Stimulated activated CD4-positive, alpha-beta T cell treated with anti-CD3 and anti-CD28 coated beads, Interleukin-2, amount 100 ng/mL, for 48 hours (primary cell): Measurements from ENCODE around the gene DCN.

Source experiments
- DNase-seq, 2 donors: peaks; one replicate each; pipeline ENCODE4 v3.0.0-alpha.2; 2020

The DCN gene

DNA sequence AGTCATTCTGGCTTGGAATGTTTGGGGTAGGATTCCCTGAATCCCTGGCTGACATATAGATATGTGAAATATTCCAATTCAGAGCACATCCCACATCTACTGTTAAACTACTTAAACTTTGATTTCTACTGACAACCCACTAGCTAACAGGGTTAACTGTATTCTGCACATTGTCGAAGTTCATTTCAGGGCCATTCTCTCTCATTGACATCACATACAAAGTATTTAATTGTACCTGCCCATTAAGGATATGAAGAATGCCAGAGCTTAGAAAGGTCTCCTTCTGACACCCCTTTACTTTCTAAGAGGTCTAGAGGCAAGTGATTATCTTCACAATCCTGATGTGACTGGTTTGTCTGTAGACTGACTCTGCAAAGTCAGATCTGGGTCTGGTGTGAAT, 2.8 kb upstream of the DCN start:
- DNase-seq, result no peak

DNA sequence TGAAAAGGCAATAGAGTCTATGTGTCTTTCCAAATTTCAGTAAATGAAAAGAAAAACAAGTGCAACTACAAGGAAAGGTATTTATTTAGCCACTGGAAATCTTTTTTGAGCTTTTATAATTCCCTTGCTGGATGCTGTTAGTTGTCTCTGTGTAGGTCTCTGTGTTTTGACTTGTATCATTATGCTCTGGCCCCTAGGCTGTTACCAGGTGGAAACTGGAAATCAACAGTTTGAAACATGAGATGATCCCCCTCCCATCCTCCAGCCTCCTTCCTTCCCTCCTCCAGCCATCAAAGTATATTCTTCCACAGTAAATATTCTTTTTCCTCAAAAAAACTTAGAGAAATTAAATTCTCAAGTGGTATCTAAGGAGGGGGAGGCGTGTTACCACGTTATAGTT, 934 bp upstream of the DCN start:
- no peak for DNase-seq

DNA sequence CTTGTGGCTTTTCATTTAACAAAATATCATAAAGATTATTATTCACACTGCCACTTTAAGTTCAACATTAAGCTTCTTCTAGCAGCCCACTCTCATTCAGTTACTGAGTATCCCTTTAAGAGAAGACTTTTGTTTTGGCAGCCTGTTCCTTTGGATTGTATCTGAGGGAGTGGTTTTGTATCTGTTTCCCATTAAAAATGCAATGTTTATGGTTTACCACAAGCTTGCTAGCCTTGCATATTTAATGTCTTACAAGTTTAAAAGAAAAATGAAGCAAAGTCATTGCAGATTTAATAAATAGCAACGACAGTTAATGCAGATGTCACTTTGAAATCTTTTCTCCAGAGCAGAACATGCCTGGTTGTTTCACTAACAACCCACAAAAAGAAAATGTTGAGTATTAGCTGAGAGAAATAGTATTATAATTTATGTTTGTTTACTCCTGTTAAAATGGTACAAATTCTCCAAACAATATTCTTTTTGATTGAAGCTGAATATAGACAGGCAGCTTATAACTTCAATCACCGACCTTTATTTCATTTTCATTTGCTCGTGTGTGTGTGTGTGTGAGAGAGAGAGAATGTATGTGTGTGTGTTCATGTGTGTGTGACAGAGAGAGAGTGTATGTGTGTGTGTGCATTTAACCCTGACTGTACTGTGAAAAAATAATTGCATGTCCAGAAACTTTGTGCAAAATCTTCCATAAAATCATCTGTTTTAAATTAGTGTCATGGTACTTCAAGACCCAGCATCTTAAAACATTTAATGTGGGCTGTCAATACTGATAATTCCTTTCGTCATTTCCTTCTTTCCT, 1.8 kb downstream of the DCN start:
- no peak for DNase-seq

DNA sequence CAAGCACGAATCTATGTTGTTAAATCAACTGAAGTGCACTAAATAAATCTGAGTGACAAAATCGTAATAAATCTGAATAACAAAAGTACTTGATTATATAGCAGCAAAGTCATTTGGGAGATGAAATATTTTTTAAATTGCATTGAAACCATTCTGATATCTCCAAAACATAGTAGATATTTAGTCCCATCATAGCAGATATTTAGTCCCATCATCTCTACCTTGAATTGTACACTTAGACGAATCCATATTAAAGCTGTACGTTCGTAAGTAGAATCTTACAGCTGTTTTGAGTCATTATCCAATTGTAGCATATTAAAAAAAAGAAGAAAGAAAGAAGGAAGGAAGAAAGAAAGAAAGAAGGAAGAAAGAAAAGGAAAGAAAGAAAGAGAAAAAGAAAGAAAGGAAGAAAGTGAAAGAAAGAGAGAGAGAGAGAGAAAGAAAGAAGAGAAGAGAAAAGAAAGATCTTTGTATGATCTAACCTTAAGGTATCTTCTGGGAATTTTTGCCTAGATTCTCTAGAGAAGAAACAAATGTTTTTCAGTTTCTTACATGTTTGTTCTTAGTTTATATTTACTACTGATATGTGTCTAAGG, 2.6 kb downstream of the DCN start:
- no peak for DNase-seq

DNA sequence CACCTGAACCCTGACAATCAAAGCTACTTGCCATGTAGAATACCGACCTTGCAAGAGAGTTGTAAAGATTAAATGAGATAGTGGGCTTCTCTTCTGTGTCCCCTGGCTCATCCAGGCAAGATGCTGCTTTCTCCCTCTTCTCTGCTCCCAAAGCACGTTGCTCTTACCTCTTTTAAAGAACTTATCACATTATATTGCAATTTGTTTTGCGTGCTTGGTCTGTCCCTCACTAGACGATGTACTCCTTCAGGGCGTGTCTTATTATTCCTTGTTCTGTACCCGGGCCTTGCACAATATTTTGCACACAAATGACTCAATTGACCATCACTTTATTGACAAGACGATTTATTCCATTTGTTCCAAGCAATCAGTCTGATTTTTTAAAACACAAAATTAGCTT, 3.3 kb downstream of the DCN start:
- no peak for DNase-seq

DNA sequence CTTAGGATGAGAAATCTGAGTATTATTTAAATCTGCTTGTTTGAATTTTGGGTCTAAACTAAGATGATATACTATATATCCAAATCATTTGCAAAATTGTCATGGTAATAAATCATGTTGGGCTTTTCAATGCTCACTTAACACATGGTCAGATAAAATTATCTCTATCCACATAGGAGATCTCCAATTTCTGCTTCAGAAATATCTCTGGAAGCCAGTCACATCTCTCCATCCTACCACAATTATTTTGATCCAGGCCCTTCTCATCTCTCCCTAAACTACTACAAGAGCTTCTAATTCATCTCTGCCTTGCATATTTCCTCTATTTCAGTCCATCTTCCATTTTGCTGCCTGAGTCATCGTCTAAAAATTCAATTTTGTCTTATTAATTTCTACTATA, 3.8 kb downstream of the DCN start:
- no peak for DNase-seq

DNA sequence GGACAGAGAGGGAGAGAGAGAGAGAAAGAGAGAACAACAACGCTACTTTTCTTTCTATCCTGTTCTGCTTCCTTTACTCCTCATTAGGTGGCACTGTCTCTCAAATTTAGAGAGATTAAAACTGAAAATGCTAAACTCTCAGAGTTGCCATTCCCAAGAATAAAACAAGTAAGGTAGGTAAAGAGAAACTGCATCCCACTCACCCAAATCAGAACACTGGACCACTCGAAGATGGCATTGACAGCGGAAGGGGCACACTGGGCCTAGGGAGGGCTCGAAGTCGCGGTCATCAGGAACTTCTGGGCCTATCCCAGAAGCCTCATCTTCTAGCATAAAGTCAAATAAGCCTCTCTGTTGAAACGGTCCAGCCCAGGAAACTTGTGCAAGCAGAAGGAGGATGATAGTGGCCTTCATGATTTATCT, 4.5 kb downstream of the DCN start:
- DNase-seq, result no peak

DNA sequence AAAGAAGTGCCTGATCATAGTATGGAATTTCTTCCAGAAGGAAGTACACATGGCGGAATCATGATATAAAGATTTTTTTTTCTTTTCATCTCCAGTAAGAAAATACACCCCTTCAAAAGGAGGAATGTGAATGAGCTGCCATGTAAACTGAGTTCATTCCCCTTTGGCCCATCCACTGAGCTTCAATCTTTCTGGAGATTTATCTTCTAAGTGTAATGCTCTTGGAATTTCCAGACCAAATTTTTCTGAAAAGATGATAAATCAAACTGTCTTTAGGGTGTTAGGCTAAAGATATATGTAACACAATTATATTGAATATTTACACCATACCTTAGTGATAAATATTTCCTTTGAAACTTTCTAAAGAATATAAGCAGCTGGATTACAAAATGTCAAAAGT, 5.2 kb downstream of the DCN start:
- no peak for DNase-seq

DNA sequence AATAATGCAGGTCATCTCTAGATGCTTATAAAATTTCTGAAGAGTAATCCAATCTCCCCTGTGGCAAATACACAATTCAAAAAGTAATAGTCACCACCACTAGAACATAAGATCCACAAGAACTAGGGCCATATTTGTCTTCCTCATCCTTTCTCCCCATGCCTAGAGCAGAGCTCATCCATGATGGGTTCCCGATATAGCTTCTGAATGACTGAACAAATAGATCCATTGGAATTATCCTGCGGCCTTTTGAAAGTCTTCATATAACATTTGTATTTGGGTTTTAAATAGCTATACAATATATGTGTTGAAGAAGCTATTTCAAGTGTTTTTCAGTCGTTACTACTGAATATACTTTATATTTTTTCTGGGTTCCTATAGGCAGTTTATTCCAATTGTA, 5.7 kb downstream of the DCN start:
- DNase-seq, result no peak

DNA sequence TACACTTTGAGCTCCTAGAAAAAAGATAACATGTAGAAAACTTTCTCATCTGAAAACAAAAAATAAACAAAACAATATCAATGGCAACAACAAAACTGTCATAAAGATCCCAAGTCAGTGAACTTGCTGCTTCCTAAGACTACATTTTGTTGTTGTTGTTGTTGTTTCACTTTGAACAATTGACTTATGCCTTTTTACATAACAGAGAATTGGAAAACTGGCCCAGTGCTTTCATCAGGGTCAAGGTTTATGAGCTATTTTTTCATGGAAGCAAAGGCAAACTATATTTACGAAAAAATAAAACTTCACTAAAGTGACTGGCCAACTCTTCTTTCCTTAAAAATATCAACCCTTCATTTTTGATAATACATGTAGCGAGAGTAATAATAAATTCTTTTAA, 6.3 kb downstream of the DCN start:
- DNase-seq, result no peak

DNA sequence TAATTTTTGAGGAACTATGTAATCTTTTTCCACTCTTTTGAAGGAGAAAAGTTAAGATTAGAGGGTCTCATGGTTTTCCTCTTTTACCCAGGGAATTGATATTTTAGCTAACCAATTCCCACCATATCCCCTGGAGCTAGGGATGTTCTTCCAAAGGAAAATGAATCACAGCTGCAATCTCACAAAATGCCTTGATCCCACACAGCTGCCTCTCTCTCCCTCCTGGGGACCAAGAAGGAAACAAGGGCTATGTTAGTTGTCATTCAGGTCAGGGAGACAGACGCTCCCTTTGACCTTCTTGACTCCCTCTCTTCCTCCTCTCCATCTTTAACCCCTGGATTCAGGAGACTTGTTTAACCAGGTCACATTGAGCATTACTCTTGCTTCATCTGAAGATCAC, 9.5 kb downstream of the DCN start:
- DNase-seq, result no peak

DNA sequence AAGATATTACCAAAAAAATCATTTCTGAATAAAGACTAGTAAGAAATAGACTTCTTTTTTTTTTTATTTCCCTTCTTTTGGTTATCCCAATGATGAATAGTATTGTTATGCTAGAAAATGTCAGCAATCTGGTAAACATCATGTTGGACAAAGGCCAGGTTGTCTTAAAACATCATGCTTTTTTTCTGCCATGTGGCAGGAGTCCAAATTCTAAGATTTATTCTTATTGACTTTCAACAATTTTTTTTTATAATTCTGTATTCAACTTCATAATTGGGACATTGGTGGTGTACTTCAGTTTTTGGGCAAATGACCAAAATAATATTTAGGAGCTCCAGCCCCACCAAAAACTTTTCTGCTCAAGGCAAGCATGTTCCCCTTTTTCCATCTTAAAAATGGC, 10.5 kb downstream of the DCN start:
- no peak for DNase-seq

DNA sequence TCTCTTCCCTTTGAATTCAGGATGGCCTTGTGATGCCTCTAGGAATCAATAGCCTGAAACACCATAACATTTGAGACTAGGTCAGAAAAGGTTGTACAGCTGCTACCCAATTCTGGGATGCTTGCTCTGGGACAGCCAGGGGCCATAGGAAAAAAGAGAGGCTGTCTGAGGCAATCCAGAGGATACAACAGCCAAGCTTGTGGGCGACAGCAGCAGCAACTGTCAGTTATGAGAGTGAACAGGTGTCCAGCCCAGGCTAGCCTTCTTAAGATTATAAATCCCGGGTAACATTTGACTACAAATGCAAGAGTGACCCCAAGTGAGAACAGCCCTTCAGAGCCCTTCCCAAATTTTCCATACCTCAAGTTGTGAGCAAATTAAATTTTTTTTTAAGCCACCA, 11.1 kb downstream of the DCN start:
- DNase-seq, result no peak

DNA sequence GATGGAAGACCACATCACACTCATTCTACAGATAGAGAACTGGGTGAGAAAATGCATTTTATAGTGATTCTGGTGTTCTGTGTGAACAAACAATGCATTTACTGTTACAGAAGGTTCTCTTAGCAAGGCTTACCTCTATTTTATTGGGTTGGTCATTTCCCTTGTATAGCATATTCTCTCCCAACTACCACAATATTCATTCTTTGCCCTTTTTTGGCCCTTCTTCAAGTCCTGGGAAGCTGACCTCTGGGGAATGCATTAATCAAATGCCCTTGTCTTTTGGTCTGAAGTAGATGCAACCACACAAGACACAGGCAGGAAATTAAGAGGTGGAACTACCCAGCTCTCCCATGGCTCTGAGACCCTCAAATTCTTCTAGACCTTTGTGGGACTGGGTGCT, 19.5 kb downstream of the DCN start:
- no peak for DNase-seq

DNA sequence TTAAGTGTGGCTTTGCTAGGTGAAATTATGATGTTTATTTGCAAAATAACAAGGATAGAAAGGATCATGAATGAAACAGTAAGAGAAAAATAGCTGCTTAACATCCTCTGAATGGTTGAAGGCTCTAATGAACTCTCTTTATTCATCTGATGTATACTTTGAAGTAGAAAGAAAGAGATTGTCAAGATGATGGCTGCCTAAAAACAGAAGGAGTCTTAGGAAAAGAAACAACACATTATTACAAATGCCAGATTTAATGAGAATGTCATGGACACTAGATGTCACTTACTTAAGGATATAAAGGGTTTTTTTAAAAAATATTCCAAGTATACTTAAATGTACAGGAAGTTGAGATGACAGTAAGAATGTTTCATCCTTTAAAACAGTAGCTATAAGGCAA, 21.6 kb downstream of the DCN start:
- DNase-seq, result no peak

DNA sequence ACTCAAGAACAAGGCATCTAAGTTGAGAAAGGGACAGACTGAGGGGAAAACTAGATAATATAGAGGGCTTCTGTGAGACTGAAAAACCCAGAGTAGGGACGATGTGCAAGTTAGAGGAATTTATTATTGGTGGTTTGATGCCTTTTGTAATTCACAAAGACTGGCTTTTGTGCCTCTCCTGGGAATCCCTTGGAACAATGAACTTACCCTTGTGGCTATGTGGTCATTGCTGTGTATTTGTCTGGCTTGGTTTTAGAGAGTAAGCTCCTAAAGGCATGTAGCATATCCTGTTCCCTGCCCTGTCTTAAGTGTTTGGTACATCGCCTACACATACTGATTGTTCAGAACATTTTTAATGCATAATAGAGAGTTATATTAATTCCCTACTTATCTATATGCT, 26.6 kb downstream of the DCN start:
- no peak for DNase-seq

DNA sequence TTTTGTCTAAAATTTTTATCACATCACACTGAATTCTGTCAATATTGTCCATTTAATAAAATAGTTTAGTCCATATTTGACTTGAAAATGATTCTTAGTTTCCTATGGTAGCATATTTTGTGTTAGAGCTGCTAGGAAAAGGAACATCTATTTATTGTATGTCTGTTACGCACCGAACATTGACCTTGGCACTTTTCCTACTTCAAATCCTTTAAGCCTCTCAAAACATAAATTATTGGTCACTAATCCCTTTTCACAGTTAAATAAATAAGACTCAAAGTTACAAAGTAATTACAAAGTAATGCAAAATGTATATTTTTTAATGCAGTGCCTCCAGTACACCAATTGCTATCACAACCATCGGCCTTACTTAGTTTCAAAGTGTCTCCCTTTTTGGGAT, 28.5 kb downstream of the DCN start:
- no peak for DNase-seq

DNA sequence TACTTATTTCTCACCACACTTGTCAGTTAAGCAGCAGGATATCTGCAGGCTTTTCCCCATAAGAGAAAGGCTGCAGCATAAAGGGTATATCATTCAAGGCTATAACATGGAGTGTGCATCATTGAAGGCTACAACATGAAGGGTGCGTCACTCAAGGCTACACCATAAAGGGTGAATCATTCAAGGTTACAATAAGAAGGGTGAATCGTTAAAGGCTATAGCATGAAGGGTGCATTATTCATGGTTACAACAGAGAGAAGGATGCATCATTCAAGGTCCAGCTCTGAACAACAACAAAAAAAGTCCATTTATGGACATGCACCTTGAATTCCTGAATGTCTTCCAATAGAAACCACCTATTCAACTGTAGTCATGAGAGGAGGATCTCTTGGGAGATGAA, 38.6 kb downstream of the DCN start:
- no peak for DNase-seq

DNA sequence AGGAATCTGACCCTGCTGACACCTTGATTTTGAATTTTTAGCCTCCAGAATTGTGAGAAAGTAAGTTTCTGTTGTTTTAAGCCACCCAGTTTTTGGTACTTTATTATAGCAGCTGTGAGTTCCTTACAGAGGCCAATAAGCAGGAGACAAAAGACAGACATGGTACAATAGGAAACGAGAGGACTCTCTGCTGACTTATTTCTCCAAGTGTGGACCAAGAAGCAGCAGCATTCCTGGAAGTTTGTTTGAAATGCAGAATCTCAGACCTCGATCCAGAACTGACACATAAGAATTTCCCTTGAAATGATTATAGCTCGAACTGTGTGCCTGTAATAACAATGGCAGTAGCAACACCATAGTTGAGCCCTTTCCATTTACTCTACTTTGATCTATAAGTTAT, 39.4 kb downstream of the DCN start:
- no peak for DNase-seq

DNA sequence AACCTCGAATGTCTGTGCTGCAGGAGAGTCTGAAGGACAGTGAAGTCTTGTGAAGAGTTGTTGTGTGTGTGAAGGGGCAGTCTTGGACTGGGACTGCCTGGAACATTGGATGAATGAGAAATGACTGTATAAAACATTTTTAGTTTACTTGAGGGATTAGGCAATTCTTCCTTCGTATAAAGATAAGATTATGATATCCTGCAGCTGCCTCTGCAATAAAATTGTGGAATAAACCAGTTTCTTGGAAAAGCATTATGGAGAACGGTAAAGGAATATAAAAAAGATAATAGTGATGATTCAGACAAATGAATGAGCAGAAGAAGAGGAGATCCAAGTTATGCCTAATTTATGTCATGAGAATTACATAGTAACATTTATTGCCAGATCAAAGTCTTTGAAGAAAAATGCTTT, 40.4 kb downstream of the DCN start:
- DNase-seq, result no peak

DNA sequence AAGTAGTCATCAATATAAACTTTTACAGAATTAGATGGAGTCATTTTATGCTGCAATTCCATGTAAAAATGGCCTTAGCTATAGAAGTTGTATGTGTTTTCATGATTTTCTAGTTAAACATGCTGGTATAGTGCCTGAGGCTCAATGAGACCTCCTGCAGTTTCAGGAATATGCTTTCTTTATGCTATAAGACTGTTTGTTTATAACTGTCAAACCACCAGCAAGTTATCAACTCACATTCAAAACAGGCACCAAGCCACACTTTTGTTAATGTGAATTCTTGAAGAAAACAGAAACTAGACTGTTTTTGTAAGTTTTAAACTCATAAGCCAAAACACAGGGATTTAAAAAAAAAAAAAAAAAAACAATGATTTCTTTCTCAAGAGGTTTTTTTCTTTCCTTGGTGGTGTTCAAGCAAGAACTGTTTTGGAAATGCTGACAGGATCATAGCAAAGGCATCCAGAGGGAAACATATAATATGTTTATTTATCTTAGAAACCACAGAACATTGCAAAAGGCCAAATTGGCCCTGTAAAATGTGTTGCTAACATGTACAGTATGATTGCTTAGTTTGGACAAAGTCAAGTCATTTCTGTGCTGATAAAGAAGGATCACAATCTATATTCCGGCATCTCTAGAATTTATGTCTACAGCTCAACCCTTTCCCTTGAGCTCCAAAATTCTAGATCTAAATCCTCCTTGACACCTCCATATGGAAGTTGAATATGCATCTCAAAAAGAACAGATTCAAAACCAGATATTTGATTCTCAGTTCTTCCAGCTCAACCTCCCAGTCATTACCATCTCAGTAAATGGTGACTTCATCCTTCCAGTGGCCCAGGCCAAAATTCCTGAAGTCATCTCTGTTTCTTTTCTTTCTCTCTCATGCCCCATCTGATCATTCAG, 42.3 kb downstream of the DCN start:
- no peak for DNase-seq

DNA sequence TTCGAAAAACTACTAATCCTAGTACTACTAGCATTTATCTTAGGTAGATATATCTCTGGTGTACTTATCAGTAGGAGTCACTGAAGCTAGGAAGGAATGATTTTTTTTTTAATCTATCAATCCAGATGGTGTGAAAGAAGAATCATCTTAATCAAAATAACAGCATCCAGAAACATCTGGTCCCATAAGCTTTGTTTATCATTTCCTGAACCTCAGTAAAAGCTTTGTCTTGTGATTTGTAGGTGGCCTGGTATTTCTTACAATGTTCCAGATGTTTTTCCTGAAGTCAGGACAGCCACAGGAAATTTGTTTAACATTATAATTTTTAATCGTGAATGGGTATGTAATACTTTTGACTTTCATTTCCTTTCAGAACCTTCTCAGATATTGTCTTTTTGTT, 43.3 kb downstream of the DCN start:
- DNase-seq, result no peak

DNA sequence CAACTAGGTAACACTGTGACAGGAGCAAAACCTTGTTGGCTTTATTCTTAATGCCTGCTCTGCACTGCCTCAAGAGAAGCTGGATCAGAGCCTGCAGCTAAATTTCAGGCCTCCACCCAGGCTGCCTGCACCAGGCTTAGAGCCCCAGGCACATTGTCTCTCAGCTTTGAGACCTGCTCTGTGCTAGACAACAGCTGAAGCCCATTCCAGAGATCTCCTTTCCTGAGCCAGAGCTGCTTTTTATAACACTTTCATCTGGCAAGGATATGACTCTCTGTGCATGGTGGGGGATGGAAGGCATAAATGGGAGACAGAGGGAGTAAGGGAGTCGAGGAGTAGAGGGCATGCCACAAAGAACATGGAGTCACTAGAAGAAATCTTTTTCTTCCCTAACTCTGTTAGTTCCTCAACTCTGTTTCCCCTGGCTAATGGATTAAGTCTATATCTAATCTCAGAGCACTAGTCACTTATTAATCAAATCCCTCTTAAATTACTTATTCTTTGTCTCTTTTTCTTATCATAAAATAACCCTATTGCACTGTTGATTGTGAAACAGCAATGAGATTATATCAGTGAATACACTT, 44.2 kb downstream of the DCN start:
- DNase-seq, result no peak

DNA sequence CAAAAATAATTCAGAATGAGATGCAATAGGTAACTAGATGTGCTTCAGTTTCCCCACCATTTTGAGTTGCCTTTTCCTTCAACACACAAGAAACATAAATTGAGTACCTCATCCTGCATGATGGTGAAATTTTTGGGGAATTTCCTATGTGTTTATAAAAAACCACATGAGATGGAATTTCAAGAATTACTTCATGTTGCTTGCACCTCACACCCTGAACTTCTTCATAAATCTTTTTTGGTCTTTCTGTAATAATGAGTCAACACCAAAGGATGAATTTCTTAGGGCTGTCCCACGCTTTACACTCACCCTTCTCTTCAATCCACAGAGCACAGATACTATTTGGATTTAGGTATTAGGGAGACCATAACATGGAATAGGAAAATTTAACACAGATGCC, 48.7 kb downstream of the DCN start:
- DNase-seq, result no peak
